VCaP (cell line): ENCODE data around the gene DDX20.

Experiments used
- H3K27ac ChIP-seq: fragments of 450-650 bp; 2 replicates; pipeline ENCODE4 v1.5.1; 2017
- CTCF ChIP-seq: fragments of 450-650 bp; conservative IDR thresholded peaks from 2 replicates; pipeline ENCODE4 v1.5.1; 2017; ENCODE audit warnings: mild to moderate bottlenecking, moderate library complexity

The DDX20 gene

GRCh38 chr1:111769517-111770146 lies 13.9 kb downstream of the DDX20 start:
- peak; percentile 91 for TF ChIP-seq CTCF
- H3K27ac ChIP-seq, result no peak overlapping the region

GRCh38 chr1:111770916-111771315 lies 15.2 kb downstream of the DDX20 start:
- H3K27ac ChIP-seq, result no peak overlapping the region
- no peak for TF ChIP-seq CTCF

GRCh38 chr1:111775966-111776365 lies 20.3 kb downstream of the DDX20 start:
- no peak overlapping the region for H3K27ac ChIP-seq
- TF ChIP-seq CTCF, result no peak

GRCh38 chr1:111776391-111776790 lies 20.7 kb downstream of the DDX20 start:
- TF ChIP-seq CTCF, result no peak
- no peak overlapping the region for H3K27ac ChIP-seq

- TF ChIP-seq CTCF, result no peak
- no peak overlapping the region for H3K27ac ChIP-seq
Observed at GRCh38 chr1:111776861-111777260, 21.2 kb downstream of the DDX20 start.

GRCh38 chr1:111777301-111777700 lies 21.6 kb downstream of the DDX20 start:
- H3K27ac ChIP-seq, result no peak overlapping the region
- no peak for TF ChIP-seq CTCF

- H3K27ac ChIP-seq, result no peak overlapping the region
- TF ChIP-seq CTCF, result no peak
Observed at GRCh38 chr1:111778066-111778465, 22.4 kb downstream of the DDX20 start.
